HCT116 (cell line): ENCODE measurements around the gene TMOD1.

ENCODE experiments used
- EZH2phosphoT487 ChIP-seq: fragments of 200-600 bp; IDR thresholded peaks from 2 replicates; pipeline ENCODE4 v1.6.1; 2018; ENCODE audit warnings: antibody characterized with exemption, borderline replicate concordance
- RAD21 ChIP-seq: IDR thresholded peaks from 2 replicates; pipeline ENCODE4 v1.6.1; 2012; ENCODE audit warnings: low read depth, mild to moderate bottlenecking
- YY1 ChIP-seq: IDR thresholded peaks from 2 replicates; pipeline ENCODE4 v1.6.1; 2011; ENCODE audit warnings: low read length, low read depth, moderate library complexity, mild to moderate bottlenecking; ENCODE audit not compliant: insufficient replicate concordance; ENCODE audit errors: extremely low read depth
- TF ChIP-seq, protein P1 (sequence below), 3 experiments: fragments of 200-600 bp in 1 of 3; sonication (generic) in 1 of 3; IDR thresholded peaks in 2 of 3; conservative IDR thresholded peaks in 1 of 3; 2 replicates each; pipeline ENCODE4 v1.5.1; 2012 to 2017; ENCODE audit warnings: low read depth in 2 of 3, low read length in 2 of 3, antibody characterized with exemption in 1 of 3, borderline replicate concordance in 1 of 3, control low read depth in 1 of 3, mild to moderate bottlenecking in 1 of 3, mixed read lengths in 1 of 3, mixed run types in 1 of 3, moderate library complexity in 1 of 3; ENCODE audit not compliant: insufficient read depth in 1 of 3
- TF ChIP-seq, protein P2 (sequence below): IDR thresholded peaks from 2 replicates; pipeline ENCODE4 v1.6.1; 2012

DNA sequence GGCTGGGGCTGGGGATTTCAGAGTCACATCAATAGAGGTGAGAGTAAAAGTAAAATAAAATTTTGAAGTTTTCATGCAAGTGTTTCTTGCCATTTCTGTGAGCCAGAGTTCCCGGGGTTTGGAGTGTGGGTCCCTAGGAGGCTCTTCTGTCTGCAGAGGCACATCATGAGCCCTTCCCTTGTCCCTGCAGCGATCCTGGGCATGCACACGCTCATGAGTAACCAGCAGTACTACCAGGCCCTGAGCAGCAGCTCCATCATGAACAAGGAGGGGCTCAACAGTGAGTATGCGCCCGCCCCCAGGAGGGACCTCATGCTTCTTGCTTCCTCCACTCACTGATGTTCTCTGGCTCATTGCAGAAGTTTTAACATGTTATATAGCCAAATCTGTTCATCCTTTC is 61.1 kb downstream of the TMOD1 start:
- TF ChIP-seq, protein P1, sequence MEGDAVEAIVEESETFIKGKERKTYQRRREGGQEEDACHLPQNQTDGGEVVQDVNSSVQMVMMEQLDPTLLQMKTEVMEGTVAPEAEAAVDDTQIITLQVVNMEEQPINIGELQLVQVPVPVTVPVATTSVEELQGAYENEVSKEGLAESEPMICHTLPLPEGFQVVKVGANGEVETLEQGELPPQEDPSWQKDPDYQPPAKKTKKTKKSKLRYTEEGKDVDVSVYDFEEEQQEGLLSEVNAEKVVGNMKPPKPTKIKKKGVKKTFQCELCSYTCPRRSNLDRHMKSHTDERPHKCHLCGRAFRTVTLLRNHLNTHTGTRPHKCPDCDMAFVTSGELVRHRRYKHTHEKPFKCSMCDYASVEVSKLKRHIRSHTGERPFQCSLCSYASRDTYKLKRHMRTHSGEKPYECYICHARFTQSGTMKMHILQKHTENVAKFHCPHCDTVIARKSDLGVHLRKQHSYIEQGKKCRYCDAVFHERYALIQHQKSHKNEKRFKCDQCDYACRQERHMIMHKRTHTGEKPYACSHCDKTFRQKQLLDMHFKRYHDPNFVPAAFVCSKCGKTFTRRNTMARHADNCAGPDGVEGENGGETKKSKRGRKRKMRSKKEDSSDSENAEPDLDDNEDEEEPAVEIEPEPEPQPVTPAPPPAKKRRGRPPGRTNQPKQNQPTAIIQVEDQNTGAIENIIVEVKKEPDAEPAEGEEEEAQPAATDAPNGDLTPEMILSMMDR (IDR thresholded peaks at IDR 0.05 in 2 of 3, conservative IDR thresholded peaks at IDR 0.05 in 1 of 3; ENCODE audit: borderline replicate concordance in 1 of 3, insufficient read depth in 1 of 3, low read depth in 2 of 3, low read length in 2 of 3) = no peak
- TF ChIP-seq EZH2phosphoT487 = no peak
- TF ChIP-seq RAD21 = no peak
- TF ChIP-seq, protein P2, sequence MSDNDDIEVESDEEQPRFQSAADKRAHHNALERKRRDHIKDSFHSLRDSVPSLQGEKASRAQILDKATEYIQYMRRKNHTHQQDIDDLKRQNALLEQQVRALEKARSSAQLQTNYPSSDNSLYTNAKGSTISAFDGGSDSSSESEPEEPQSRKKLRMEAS = no peak
- TF ChIP-seq YY1 = no peak
